Colonic mucosa (tissue), 4 donors: ENCODE measurements around the gene ZFAND6. TPM values are rescaled to one million over a fixed set of nuclear protein-coding genes. Genes with fewer than 3 reads are reported as not detected.

ENCODE experiments used
- DNase-seq: peaks from one replicate; pipeline ENCODE4 v3.0.0-alpha.2; 2020
- H3K27ac ChIP-seq: fragments of 200-600 bp; one replicate; pipeline ENCODE4 v1.8.0; 2021
- H3K27me3 ChIP-seq: fragments of 200-600 bp; one replicate; pipeline ENCODE4 v1.8.0; 2021
- H3K36me3 ChIP-seq: fragments of 200-600 bp; one replicate; pipeline ENCODE4 v1.8.0; 2021
- H3K4me1 ChIP-seq: fragments of 200-600 bp; one replicate; pipeline ENCODE4 v1.8.0; 2021; ENCODE audit warnings: mild to moderate bottlenecking
- H3K4me3 ChIP-seq: fragments of 200-600 bp; one replicate; pipeline ENCODE4 v1.8.0; 2021
- H3K9ac ChIP-seq, 2 donors: one replicate each; pipeline ENCODE4 v1.7.0; 2013; ENCODE audit warnings: control low read depth in 2 of 2, low read depth in 2 of 2, low read length in 2 of 2
- H3K9me3 ChIP-seq: fragments of 200-600 bp; one replicate; pipeline ENCODE4 v1.8.0; 2021
- CTCF ChIP-seq: fragments of 200-600 bp; IDR thresholded peaks from one replicate; pipeline ENCODE4 v1.8.0; 2022; ENCODE audit warnings: antibody characterized with exemption, mild to moderate bottlenecking
- intact Hi-C: fragments of 100-400 bp; cut with DNase I; formaldehyde crosslinking; loops from one replicate; pipeline ENCODE4 v1.14.1; 2022
- total RNA-seq, 2 donors: library from RNA; stranded (reverse); fragmentation: NEBNext Ultra II Directional in 1 of 2; extraction: Animal tissue kit (Norgen Biotek cat#: 25700) in 1 of 2; gene quantifications; one replicate each; pipeline ENCODE4 v1.2.1, GENCODE V29; 2021
- donor health status: healthy.
- donor health status: DM: no; HTN: no; CAD: no.
- donor health status: DM: no; HTN: no; CAD: no.

The ZFAND6 gene
- total RNA-seq, 2 donors from 2014 or later: 56.0 to 82.4 TPM

GRCh38 chr15:80136854-80137253 is 77.4 kb downstream of the ZFAND6 start:
- intact Hi-C loops: no loop called here
- no peak for TF ChIP-seq CTCF
- no peaks in the 10 kb centered on the region for H3K9me3 ChIP-seq

GRCh38 chr15:80138961-80139360 is 79.5 kb downstream of the ZFAND6 start:
- no peak overlapping the region for H3K4me3 ChIP-seq
- H3K9ac ChIP-seq: no peak overlapping the region
- no peaks in the 10 kb centered on the region for H3K36me3 ChIP-seq
- no peak for TF ChIP-seq CTCF
- no peaks in the 10 kb centered on the region for H3K27me3 ChIP-seq
- intact Hi-C loops: no loop called here
- no peak overlapping the region for H3K27ac ChIP-seq
- no peak for DNase-seq
- no peaks in the 10 kb centered on the region for H3K9me3 ChIP-seq
- no peaks in the 10 kb centered on the region for H3K4me1 ChIP-seq

More at GRCh38 chr15:80136854-80137253, 77.4 kb downstream of the ZFAND6 start:
- Histone ChIP-seq H3K4me1 (no peaks in the 10 kb centered on the region), H3K4me3 (no peak overlapping the region), H3K27me3 (no peaks in the 10 kb centered on the region), H3K27ac (no peak overlapping the region), H3K9ac (no peak overlapping the region), H3K36me3 (no peaks in the 10 kb centered on the region)
- DNase-seq: no peak

GRCh38 chr15:80140909-80141308 is 81.4 kb downstream of the ZFAND6 start:
- no peaks in the 10 kb centered on the region for H3K9me3 ChIP-seq
- H3K36me3 ChIP-seq: no peaks in the 10 kb centered on the region
- H3K27ac ChIP-seq: no peak overlapping the region
- no peak overlapping the region for H3K9ac ChIP-seq
- no peaks in the 10 kb centered on the region for H3K4me1 ChIP-seq
- no peak overlapping the region for H3K4me3 ChIP-seq
- TF ChIP-seq CTCF: no peak
- no peaks in the 10 kb centered on the region for H3K27me3 ChIP-seq
- intact Hi-C loops: no loop called here
- no peak for DNase-seq

- no peak overlapping the region for H3K27ac ChIP-seq
- no peak overlapping the region for H3K9ac ChIP-seq
- DNase-seq: no peak
- no peaks in the 10 kb centered on the region for H3K36me3 ChIP-seq
- H3K4me3 ChIP-seq: no peak overlapping the region
- H3K9me3 ChIP-seq: no peaks in the 10 kb centered on the region
- no peaks in the 10 kb centered on the region for H3K27me3 ChIP-seq
- H3K4me1 ChIP-seq: no peaks in the 10 kb centered on the region
- intact Hi-C loops: no loop called here
- TF ChIP-seq CTCF: no peak
Measured at GRCh38 chr15:80141916-80142598, 82.6 kb downstream of the ZFAND6 start.

- H3K4me3 ChIP-seq: no peak overlapping the region
- no peaks in the 10 kb centered on the region for H3K36me3 ChIP-seq
- TF ChIP-seq CTCF: no peak
- no peak overlapping the region for H3K9ac ChIP-seq
- intact Hi-C loops: no loop called here
- H3K9me3 ChIP-seq: no peaks in the 10 kb centered on the region
- no peak for DNase-seq
- H3K4me1 ChIP-seq: no peaks in the 10 kb centered on the region
- no peak overlapping the region for H3K27ac ChIP-seq
- H3K27me3 ChIP-seq: no peaks in the 10 kb centered on the region
Measured at GRCh38 chr15:80142646-80143045, 83.2 kb downstream of the ZFAND6 start.
